OCI-LY1 (cell line): ENCODE data around the gene ATXN7.

ENCODE experiments used
- H2AFZ ChIP-seq: fragments of 200-600 bp; sonication (generic), shearing (Covaris generic); 2 replicates; pipeline ENCODE4 v1.6.0; 2014; ENCODE audit warnings: antibody characterized with exemption, mild to moderate bottlenecking, low read length
- H3F3A ChIP-seq: fragments of 200-600 bp; sonication (generic), shearing (Covaris generic); 2 replicates; pipeline ENCODE4 v1.6.0; 2014; ENCODE audit warnings: mild to moderate bottlenecking, antibody characterized with exemption, low read length, moderate library complexity; ENCODE audit not compliant: insufficient read depth
- H3K27ac ChIP-seq: fragments of 200-600 bp; sonication (generic); 2 replicates; pipeline ENCODE4 v1.5.1; 2014; ENCODE audit warnings: low read length, mixed run types, mild to moderate bottlenecking, low read depth; ENCODE audit not compliant: poor library complexity, severe bottlenecking
- H3K27me3 ChIP-seq: fragments of 200-600 bp; sonication (generic); 2 replicates; pipeline ENCODE4 v1.6.0; 2014; ENCODE audit warnings: antibody characterized with exemption, mild to moderate bottlenecking, low read length, moderate library complexity; ENCODE audit not compliant: insufficient read depth
- H3K36me3 ChIP-seq: fragments of 200-600 bp; sonication (generic); 2 replicates; pipeline ENCODE4 v1.6.1; 2014; ENCODE audit warnings: mild to moderate bottlenecking, antibody characterized with exemption, low read length, moderate library complexity, mixed read lengths; ENCODE audit not compliant: insufficient read depth
- H3K4me1 ChIP-seq: fragments of 200-600 bp; sonication (generic); 2 replicates; pipeline ENCODE4 v1.5.1; 2014; ENCODE audit warnings: mild to moderate bottlenecking, low read length, moderate library complexity; ENCODE audit not compliant: insufficient read depth, severe bottlenecking
- H3K4me2 ChIP-seq: fragments of 200-600 bp; sonication (generic), shearing (Covaris generic); 2 replicates; pipeline ENCODE4 v1.6.1; 2014; ENCODE audit warnings: low read length
- H3K4me3 ChIP-seq: fragments of 200-600 bp; sonication (generic); 2 replicates; pipeline ENCODE4 v1.5.1; 2014; ENCODE audit warnings: low read length, low read depth, mild to moderate bottlenecking, mixed read lengths; ENCODE audit not compliant: poor library complexity, severe bottlenecking
- H3K79me2 ChIP-seq: fragments of 200-600 bp; shearing (Covaris generic); 2 replicates; pipeline ENCODE4 v1.6.1; 2016; ENCODE audit warnings: mixed run types, low read length, mixed read lengths; ENCODE audit not compliant: insufficient read depth
- H3K9ac ChIP-seq: fragments of 200-600 bp; sonication (generic), shearing (Covaris generic); 2 replicates; pipeline ENCODE4 v1.6.1; 2014; ENCODE audit warnings: mild to moderate bottlenecking, low read length, mixed read lengths
- H3K9me2 ChIP-seq: fragments of 200-600 bp; sonication (generic), shearing (Covaris generic); 2 replicates; pipeline ENCODE4 v1.6.1; 2014; ENCODE audit warnings: low read depth, mild to moderate bottlenecking, low read length, mixed read lengths
- H3K9me3 ChIP-seq: fragments of 200-600 bp; shearing (Covaris generic); 2 replicates; pipeline ENCODE4 v1.6.1; 2014; ENCODE audit warnings: low read length, mixed read lengths
- H4K20me1 ChIP-seq: fragments of 200-600 bp; sonication (generic), shearing (Covaris generic); 2 replicates; pipeline ENCODE4 v1.6.0; 2016; ENCODE audit warnings: mild to moderate bottlenecking, low read length; ENCODE audit not compliant: insufficient read depth
- EZH2 ChIP-seq: fragments of 200-600 bp; sonication (generic), shearing (Covaris generic); IDR thresholded peaks from 2 replicates; pipeline ENCODE4 v1.8.0; 2017; ENCODE audit warnings: borderline replicate concordance, mixed run types, mild to moderate bottlenecking, antibody characterized with exemption, low read length, moderate library complexity, mixed read lengths
- TF ChIP-seq, protein P1 (sequence below): fragments of 200-600 bp; sonication (generic), shearing (Covaris generic); IDR thresholded peaks from 2 replicates; pipeline ENCODE4 v1.5.1; 2017; ENCODE audit warnings: mild to moderate bottlenecking, antibody characterized with exemption, low read length, moderate library complexity, mixed read lengths

The ATXN7 gene

GRCh38 chr3:64038253-64038767, 174.6 kb downstream of the ATXN7 start:
- no peak for TF ChIP-seq EZH2
- TF ChIP-seq, protein P1, sequence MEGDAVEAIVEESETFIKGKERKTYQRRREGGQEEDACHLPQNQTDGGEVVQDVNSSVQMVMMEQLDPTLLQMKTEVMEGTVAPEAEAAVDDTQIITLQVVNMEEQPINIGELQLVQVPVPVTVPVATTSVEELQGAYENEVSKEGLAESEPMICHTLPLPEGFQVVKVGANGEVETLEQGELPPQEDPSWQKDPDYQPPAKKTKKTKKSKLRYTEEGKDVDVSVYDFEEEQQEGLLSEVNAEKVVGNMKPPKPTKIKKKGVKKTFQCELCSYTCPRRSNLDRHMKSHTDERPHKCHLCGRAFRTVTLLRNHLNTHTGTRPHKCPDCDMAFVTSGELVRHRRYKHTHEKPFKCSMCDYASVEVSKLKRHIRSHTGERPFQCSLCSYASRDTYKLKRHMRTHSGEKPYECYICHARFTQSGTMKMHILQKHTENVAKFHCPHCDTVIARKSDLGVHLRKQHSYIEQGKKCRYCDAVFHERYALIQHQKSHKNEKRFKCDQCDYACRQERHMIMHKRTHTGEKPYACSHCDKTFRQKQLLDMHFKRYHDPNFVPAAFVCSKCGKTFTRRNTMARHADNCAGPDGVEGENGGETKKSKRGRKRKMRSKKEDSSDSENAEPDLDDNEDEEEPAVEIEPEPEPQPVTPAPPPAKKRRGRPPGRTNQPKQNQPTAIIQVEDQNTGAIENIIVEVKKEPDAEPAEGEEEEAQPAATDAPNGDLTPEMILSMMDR: no peak
- Histone ChIP-seq H3K9me3 (0 out of 2 replicates have a peak, but pooled peaks cover 2% of the 10 kb centered on the region), H3K27ac (no peak overlapping the region), H3K4me1 (no peaks in the 10 kb centered on the region), H3F3A (no peaks in the 10 kb centered on the region), H3K27me3 (no peaks in the 10 kb centered on the region), H4K20me1 (no peaks in the 10 kb centered on the region), H3K9ac (no peak overlapping the region), H3K79me2 (no peaks in the 10 kb centered on the region), H3K4me3 (no peak overlapping the region), H3K9me2 (no peaks in the 10 kb centered on the region), H2AFZ (no peak overlapping the region), H3K36me3 (no peaks in the 10 kb centered on the region), H3K4me2 (no peak overlapping the region)

DNA sequence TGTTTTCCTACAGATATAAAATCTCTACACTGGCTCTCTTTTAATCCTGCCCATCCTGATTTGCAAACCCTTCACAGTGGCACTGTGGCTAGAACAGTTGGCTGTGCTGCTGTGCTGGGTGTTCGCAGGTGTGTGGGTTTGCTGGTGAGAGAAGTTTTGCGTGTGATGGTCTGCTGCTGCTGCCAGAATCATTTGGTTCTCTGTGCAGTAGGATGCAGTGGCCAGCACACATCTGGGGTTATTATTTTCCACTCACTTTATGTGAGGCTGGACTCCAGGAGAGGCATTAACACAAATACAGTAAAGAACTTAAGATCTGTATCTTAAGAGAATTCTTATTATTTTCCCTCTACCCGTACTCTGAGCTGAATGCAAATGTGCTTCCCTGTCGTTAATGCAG, 175.7 kb downstream of the ATXN7 start:
- Histone ChIP-seq H3K4me3 (no peak overlapping the region), H2AFZ (no peak overlapping the region), H3K9me3 (0 out of 2 replicates have a peak, but pooled peaks cover 2% of the 10 kb centered on the region), H3K79me2 (no peaks in the 10 kb centered on the region), H3K9me2 (no peaks in the 10 kb centered on the region), H3K9ac (no peak overlapping the region), H3K27me3 (no peaks in the 10 kb centered on the region), H3K27ac (no peak overlapping the region), H3K36me3 (no peaks in the 10 kb centered on the region), H3K4me2 (no peak overlapping the region), H3F3A (no peaks in the 10 kb centered on the region), H3K4me1 (no peaks in the 10 kb centered on the region), H4K20me1 (no peaks in the 10 kb centered on the region)
- TF ChIP-seq, protein P1: no peak
- TF ChIP-seq EZH2: no peak

GRCh38 chr3:64039981-64040733, 176.5 kb downstream of the ATXN7 start:
- Histone ChIP-seq H3K79me2 (no peaks in the 10 kb centered on the region), H3F3A (no peaks in the 10 kb centered on the region), H3K9me3 (0 out of 2 replicates have a peak, but pooled peaks cover 1% of the 10 kb centered on the region), H3K9me2 (no peaks in the 10 kb centered on the region), H3K36me3 (no peaks in the 10 kb centered on the region), H3K27ac (no peak overlapping the region), H2AFZ (no peak overlapping the region), H3K4me1 (no peaks in the 10 kb centered on the region), H3K9ac (no peak overlapping the region), H3K4me2 (no peak overlapping the region), H4K20me1 (no peaks in the 10 kb centered on the region), H3K4me3 (no peak overlapping the region), H3K27me3 (no peaks in the 10 kb centered on the region)
- no peak for TF ChIP-seq EZH2
- TF ChIP-seq, protein P1: no peak
